Upper lobe of left lung (tissue), 4 donors: ENCODE results near the gene CBR1.

ENCODE experiments used
- POLR2A ChIP-seq, 4 donors: fragments of 450-650 bp; IDR thresholded peaks; one replicate each; pipeline ENCODE4 v1.5.1; 2016 to 2017; ENCODE audit warnings: antibody characterized with exemption in 4 of 4, mild to moderate bottlenecking in 2 of 4
- POLR2AphosphoS5 ChIP-seq, 2 donors: sonication (generic); formaldehyde crosslinking; IDR thresholded peaks; one replicate each; pipeline ENCODE4 v1.5.1; 2017; ENCODE audit warnings: antibody characterized with exemption in 2 of 2
- TF ChIP-seq, protein P1 (sequence below), 6 experiments: fragments of 450-650 bp in 4 of 6; fragments of 200-600 bp in 2 of 6; sonication (generic) in 2 of 6; IDR thresholded peaks; one replicate each; pipeline ENCODE4 v1.5.1; 2016 to 2019; ENCODE audit warnings: antibody characterized with exemption in 6 of 6

GRCh38 chr21:36064085-36064460 lies 5.8 kb upstream of the CBR1 start:
- no peak for TF ChIP-seq POLR2AphosphoS5 (IDR thresholded peaks at IDR 0.05)
- TF ChIP-seq, protein P1, sequence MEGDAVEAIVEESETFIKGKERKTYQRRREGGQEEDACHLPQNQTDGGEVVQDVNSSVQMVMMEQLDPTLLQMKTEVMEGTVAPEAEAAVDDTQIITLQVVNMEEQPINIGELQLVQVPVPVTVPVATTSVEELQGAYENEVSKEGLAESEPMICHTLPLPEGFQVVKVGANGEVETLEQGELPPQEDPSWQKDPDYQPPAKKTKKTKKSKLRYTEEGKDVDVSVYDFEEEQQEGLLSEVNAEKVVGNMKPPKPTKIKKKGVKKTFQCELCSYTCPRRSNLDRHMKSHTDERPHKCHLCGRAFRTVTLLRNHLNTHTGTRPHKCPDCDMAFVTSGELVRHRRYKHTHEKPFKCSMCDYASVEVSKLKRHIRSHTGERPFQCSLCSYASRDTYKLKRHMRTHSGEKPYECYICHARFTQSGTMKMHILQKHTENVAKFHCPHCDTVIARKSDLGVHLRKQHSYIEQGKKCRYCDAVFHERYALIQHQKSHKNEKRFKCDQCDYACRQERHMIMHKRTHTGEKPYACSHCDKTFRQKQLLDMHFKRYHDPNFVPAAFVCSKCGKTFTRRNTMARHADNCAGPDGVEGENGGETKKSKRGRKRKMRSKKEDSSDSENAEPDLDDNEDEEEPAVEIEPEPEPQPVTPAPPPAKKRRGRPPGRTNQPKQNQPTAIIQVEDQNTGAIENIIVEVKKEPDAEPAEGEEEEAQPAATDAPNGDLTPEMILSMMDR (IDR thresholded peaks at IDR 0.05), result no peak
- TF ChIP-seq POLR2A (IDR thresholded peaks at IDR 0.05), result no peak
